SKM-1 treated with dmso at 0.1 percent for 144 hours (cell line): ENCODE data around the gene CDO1.
A peak's percentile ranks its signal among the peaks of the same experiment; 100 is the strongest.
"Not testable (repeated sequence)": the region's sequence is repeated elsewhere in the genome, so short reads cannot be mapped to it uniquely, and the experiment has no call there.

Experiments
- DNase-seq: peaks from one replicate; lab custom pipeline; 2025; ENCODE audit not compliant: unreplicated experiment; lab: John Stamatoyannopoulos, UW

Gene CDO1

GRCh38 chr5:115831163-115831768 is 14.8 kb upstream of the CDO1 start:
- DNase-seq: peak; percentile 27

GRCh38 chr5:115829913-115830312 is 13.5 kb upstream of the CDO1 start:
- no peak for DNase-seq

GRCh38 chr5:115825948-115826347 is 9.5 kb upstream of the CDO1 start:
- DNase-seq: no peak

- not testable (repeated sequence) for DNase-seq
These were observed 8.5 kb upstream of the CDO1 start for GRCh38 chr5:115824983-115825382.

- no peak for DNase-seq
These were observed 4.4 kb upstream of the CDO1 start for GRCh38 chr5:115820846-115821245.

- no peak for DNase-seq
These were observed 2.4 kb upstream of the CDO1 start for GRCh38 chr5:115818821-115819220.

GRCh38 chr5:115817386-115817785 is 927 bp upstream of the CDO1 start:
- no peak for DNase-seq

- DNase-seq: no peak
These were observed 700 bp downstream of the CDO1 start for GRCh38 chr5:115815693-115816225.

- DNase-seq: peak; percentile 7
These were observed 1.3 kb downstream of the CDO1 start for GRCh38 chr5:115815006-115815692.

- no peak for DNase-seq
These were observed 2.7 kb downstream of the CDO1 start for GRCh38 chr5:115813719-115814118.

GRCh38 chr5:115812372-115812771 is 4.1 kb downstream of the CDO1 start:
- no peak for DNase-seq

- no peak for DNase-seq
These were observed 5.1 kb downstream of the CDO1 start for GRCh38 chr5:115811406-115811805.

- no peak for DNase-seq
These were observed 5.7 kb downstream of the CDO1 start for GRCh38 chr5:115810761-115811160.

GRCh38 chr5:115809946-115810345 is 6.5 kb downstream of the CDO1 start:
- DNase-seq: no peak

- DNase-seq: not testable (repeated sequence)
These were observed 8.4 kb downstream of the CDO1 start for GRCh38 chr5:115808066-115808465.

GRCh38 chr5:115807654-115808052 is 8.8 kb downstream of the CDO1 start:
- no peak for DNase-seq

GRCh38 chr5:115806986-115807653 is 9.3 kb downstream of the CDO1 start:
- no peak for DNase-seq

- DNase-seq: no peak
These were observed 14.5 kb downstream of the CDO1 start for GRCh38 chr5:115801984-115802383.

- DNase-seq: no peak
These were observed 15.3 kb downstream of the CDO1 start for GRCh38 chr5:115801152-115801551.

- DNase-seq: no peak
These were observed 16.4 kb downstream of the CDO1 start for GRCh38 chr5:115800108-115800507.

- no peak for DNase-seq
These were observed 18.2 kb downstream of the CDO1 start for GRCh38 chr5:115798252-115798651.

- DNase-seq: no peak
These were observed 19.8 kb downstream of the CDO1 start for GRCh38 chr5:115796656-115797055.
